SK-N-SH treated with all-trans-retinoic acid at 6 μM for 48 hours (cell line): ENCODE measurements around the gene CLDN11.

Experiments used
- PATZ1 ChIP-seq: fragments of 250-450 bp; sonication (Bioruptor Pico); IDR thresholded peaks from 2 replicates; pipeline ENCODE4 v1.8.0; 2020; ENCODE audit warnings: mild to moderate bottlenecking, moderate library complexity, borderline replicate concordance
- RARB ChIP-seq: fragments of 250-450 bp; sonication (Bioruptor Pico); IDR thresholded peaks from 2 replicates; pipeline ENCODE4 v1.8.0; 2021; ENCODE audit warnings: mild to moderate bottlenecking, moderate library complexity
- TCF4 ChIP-seq: fragments of 250-450 bp; sonication (Bioruptor Pico); IDR thresholded peaks from 2 replicates; pipeline ENCODE4 v1.8.0; 2021; ENCODE audit warnings: mild to moderate bottlenecking, moderate library complexity, borderline replicate concordance
- TOX ChIP-seq: fragments of 250-450 bp; sonication (Bioruptor Pico); IDR thresholded peaks from 2 replicates; pipeline ENCODE4 v1.8.0; 2021; ENCODE audit warnings: mild to moderate bottlenecking, moderate library complexity, borderline replicate concordance
- ZFP30 ChIP-seq: fragments of 450-650 bp; formaldehyde crosslinking; IDR thresholded peaks from 2 replicates; pipeline ENCODE4 v1.5.0; 2022; ENCODE audit warnings: mild to moderate bottlenecking, moderate library complexity

- TF ChIP-seq RARB (no peak), TCF4 (CRISPR knock-in tag) (no peak), ZFP30 (CRISPR knock-in tag) (no peak), PATZ1 (no peak), TOX (CRISPR knock-in tag) (no peak)
These were observed 18.5 kb downstream of the CLDN11 start for GRCh38 chr3:170437176-170437575.
